Erythroblast (primary cell): ENCODE results near the gene TBC1D2.

ENCODE experiments used
- GATA1 ChIP-seq: IDR thresholded peaks from 2 replicates; pipeline ENCODE4 v1.6.1; 2011; ENCODE audit warnings: low read depth, mild to moderate bottlenecking, control low read depth, low read length, moderate library complexity
- POLR2A ChIP-seq: IDR thresholded peaks from 2 replicates; pipeline ENCODE4 v1.6.1; 2011; ENCODE audit warnings: mild to moderate bottlenecking, low read length

DNA sequence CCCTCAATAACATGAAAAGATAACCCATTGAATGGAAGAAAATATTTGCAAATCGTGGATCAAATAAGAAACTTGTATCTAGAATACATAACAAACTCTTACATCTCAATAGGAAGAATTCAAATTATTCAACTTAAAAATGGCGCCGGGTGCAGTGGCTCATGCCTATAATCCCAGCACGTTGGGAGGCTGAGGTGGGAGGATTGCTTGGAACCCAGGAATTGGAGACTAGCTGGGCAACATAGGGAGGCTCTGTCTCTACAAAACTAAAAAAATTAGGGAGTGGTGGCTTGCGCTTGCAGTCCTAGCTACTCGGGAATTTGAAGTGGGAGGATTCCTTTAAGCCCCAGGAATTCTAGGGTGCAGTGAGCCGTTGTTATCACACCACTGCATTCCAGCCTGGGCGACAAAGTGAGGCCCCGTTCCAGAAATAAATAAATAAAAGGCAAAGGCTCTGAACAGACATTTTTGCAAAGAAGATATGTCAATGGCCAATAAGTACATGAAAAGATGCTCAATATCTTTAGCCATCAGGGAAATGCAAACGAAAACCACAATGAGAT lies 21.5 kb upstream of the TBC1D2 start:
- TF ChIP-seq POLR2A (no peak), GATA1 (no peak)
